Brain pericyte (primary cell): ENCODE results near the gene TRIM22.

ENCODE experiments used
- DNase-seq: peaks from one replicate; pipeline ENCODE4 v3.0.0-alpha.2; 2012; ENCODE audit warnings: low read depth, low spot score

Gene TRIM22

GRCh38 chr11:5738431-5738830 lies 48.8 kb downstream of the TRIM22 start:
- no peak for DNase-seq

GRCh38 chr11:5746614-5747013 lies 57.0 kb downstream of the TRIM22 start:
- DNase-seq: no peak

GRCh38 chr11:5749836-5750235 lies 60.2 kb downstream of the TRIM22 start:
- no peak for DNase-seq

GRCh38 chr11:5753943-5754342 lies 64.4 kb downstream of the TRIM22 start, which contains the start of gene OR52N4:
OR52N4 (plus strand) TSS chr11:5754243; CDS start chr11:5754741, 498 bp downstream.
- no peak for DNase-seq
